ENCODE data around the gene OCIAD1.

OCIAD1 gene

DNA sequence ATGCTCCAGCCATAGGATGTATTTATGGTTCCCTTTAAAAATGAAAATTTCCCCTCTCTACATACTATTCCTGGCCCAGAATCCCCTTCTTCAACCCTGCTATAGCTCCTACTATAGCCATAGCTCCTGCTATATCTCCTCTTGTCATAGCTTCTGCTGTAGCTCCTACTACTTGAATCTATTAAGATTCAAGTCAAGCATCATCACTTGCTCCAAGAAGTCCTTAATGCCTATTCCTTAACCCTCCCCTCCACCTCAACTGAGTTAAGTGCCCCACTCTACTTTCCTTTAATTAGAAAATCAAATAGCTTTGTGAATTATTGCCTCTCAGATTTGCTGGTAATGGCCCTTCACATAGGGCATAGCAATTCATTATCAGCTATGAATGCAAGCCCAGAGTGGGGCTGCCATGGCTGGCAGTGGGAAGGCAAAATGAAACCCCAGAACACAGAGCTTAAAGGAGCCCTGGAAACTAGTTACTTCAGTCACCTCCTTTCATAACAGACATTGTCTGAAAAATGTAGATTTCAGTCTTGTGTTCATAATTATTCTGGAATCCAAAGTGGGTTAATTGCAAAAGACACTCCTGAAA is 60.2 kb downstream of the OCIAD1 start:
- no peak overlapping the region for H3K4me3 ChIP-seq (ENCODE audit: low read depth, low read length)
- TF ChIP-seq, protein P1, sequence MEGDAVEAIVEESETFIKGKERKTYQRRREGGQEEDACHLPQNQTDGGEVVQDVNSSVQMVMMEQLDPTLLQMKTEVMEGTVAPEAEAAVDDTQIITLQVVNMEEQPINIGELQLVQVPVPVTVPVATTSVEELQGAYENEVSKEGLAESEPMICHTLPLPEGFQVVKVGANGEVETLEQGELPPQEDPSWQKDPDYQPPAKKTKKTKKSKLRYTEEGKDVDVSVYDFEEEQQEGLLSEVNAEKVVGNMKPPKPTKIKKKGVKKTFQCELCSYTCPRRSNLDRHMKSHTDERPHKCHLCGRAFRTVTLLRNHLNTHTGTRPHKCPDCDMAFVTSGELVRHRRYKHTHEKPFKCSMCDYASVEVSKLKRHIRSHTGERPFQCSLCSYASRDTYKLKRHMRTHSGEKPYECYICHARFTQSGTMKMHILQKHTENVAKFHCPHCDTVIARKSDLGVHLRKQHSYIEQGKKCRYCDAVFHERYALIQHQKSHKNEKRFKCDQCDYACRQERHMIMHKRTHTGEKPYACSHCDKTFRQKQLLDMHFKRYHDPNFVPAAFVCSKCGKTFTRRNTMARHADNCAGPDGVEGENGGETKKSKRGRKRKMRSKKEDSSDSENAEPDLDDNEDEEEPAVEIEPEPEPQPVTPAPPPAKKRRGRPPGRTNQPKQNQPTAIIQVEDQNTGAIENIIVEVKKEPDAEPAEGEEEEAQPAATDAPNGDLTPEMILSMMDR (IDR thresholded peaks at IDR 0.05; ENCODE audit: borderline replicate concordance, insufficient read depth, low read depth, low read length): no peak

DNA sequence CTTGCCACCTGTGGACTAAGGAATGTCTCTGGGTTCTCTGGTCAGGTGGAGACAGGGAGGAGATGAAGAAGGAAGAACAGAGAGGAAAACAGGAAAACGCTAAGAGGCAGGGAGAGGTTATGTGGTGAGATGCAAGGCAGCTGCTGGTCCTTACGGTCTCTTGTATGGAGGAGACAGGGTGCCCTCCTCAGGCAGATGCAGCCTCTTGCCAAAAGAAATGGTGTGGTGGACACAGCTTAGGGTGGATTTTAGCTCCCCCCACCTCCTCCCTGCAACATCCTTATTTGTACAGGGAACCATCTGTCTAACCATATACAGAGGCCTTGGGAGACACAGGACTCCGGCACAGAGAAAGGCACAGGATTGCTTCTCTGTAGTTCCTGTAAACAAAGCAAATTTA is 66.0 kb downstream of the OCIAD1 start:
- no peak overlapping the region for H3K4me3 ChIP-seq (ENCODE audit: low read depth, low read length)
- TF ChIP-seq, protein P1 (IDR thresholded peaks at IDR 0.05; ENCODE audit: borderline replicate concordance, insufficient read depth, low read depth, low read length): no peak

DNA sequence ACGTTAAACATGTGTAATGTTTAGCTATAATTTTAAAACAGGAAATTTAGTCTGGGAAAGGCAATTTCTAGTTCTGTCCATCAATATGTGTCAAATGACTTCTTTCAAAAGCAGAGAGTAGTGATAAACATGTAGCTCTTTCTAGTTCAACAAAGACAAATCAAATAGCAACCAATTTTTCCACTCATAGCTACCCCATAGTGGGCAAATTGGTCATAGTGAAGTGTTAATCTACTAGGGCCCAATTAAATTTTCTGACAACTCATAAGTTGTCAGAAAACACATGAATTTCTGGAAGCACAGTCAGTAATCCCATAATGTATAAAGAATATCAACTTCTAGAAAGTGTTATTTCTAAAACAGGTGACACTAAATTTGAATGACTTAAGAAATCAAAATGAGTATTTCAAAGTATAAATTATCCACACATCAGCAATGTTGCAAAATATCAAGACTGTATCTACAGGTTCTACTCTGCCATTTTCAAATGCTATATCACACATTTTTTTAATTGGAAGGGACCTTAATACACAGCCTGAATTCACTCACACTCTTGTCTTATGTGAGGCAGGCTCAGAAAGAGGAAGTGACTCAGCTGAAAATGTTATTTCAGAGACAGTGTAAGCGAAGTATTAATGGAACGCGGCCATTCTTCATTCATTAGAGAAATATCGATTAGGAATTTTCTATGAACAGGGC is 68.0 kb downstream of the OCIAD1 start:
- H3K4me3 ChIP-seq (ENCODE audit: low read depth, low read length): no peak overlapping the region
- TF ChIP-seq, protein P1 (IDR thresholded peaks at IDR 0.05; ENCODE audit: borderline replicate concordance, insufficient read depth, low read depth, low read length): no peak

DNA sequence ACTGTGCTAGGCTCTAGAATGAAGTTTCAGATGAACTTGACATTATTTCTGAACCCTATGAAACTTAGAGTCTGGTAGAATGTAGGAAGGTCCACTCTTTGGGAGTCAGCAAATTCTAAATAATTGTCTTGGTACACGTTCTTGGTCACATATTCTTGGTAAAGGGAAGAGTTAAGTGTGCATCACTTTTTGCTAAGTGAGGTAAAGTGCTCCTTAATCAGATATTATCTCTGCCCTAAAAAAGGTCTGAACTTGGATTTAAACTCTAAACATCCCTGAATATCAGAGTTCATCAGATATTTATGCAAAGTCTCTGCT is 68.5 kb downstream of the OCIAD1 start:
- no peak overlapping the region for H3K4me3 ChIP-seq (ENCODE audit: low read depth, low read length)
- TF ChIP-seq, protein P1 (IDR thresholded peaks at IDR 0.05; ENCODE audit: borderline replicate concordance, insufficient read depth, low read depth, low read length): no peak

DNA sequence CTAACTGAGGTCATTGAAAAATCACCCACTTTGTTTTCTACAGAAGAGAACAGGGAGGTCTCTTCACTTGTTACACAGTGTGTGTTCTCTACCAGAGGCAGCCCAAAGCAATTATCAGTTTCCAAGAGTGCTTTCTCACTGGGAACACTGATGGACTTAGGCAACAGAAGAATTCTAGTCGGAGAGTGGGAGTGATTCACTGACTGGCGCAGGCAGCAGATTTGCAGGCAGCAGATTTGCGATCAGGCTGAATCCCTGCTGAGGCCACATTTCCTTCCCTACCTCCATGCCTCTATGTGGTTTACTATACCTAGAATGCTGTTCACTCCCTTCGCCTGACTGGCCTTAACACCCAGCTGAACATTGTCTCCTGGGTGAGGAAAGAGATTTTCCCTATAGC is 69.1 kb downstream of the OCIAD1 start:
- TF ChIP-seq, protein P1 (IDR thresholded peaks at IDR 0.05; ENCODE audit: borderline replicate concordance, insufficient read depth, low read depth, low read length): no peak

DNA sequence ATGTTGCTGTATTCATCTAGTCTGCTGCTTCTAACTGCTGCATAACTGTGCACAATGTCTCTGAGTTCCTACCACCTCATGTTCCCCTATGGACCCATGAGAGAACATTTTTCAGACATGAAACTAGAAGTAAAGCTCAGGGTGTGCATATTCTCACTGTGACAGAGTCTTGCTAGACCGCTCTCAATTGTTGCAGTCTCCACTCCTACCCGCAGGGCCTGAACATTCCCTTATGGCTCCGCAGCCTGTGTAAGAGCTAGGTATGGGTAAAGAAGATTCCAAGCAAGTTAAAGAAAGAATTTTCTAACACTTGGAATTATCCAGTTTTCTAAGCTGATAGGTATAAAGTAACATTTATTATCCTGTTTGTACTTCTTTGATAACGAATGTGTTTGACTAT is 70.3 kb downstream of the OCIAD1 start:
- TF ChIP-seq, protein P1 (IDR thresholded peaks at IDR 0.05; ENCODE audit: borderline replicate concordance, insufficient read depth, low read depth, low read length): no peak
- H3K4me3 ChIP-seq (ENCODE audit: low read depth, low read length): no peak overlapping the region

More for the DNA sequence above, 69.1 kb downstream of the OCIAD1 start:
- H3K4me3 ChIP-seq (ENCODE audit: low read depth, low read length): no peak overlapping the region

DNA sequence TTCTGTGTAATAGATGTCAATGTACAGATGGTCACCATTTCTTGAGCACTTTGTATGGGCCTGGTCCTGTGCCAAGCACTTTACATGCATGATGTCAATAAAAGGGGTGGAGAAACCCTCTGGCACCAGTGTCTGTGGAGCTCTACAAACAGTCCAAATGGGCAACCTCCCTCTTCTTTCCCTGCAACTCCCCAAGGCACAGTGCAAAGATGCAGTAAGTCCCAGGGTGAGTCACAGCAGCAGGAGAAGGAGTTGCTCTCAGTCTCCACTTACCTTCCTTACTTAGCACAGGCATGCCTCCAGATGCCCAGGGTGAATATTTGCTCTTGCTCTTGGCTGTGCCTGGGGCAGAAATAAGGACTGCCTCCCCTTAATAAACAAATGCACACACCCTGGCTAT is 71.4 kb downstream of the OCIAD1 start:
- no peak overlapping the region for H3K4me3 ChIP-seq (ENCODE audit: low read depth, low read length)
- TF ChIP-seq, protein P1 (IDR thresholded peaks at IDR 0.05; ENCODE audit: borderline replicate concordance, insufficient read depth, low read depth, low read length): no peak
